ENCODE data around the gene CHD6. TPM values are rescaled to one million over a fixed set of nuclear protein-coding genes. Genes with fewer than 3 reads are reported as not detected.

Gene CHD6
- total RNA-seq, 6 donors from 2014 or later: 25.4 to 62.9 (median 35.3) TPM

DNA sequence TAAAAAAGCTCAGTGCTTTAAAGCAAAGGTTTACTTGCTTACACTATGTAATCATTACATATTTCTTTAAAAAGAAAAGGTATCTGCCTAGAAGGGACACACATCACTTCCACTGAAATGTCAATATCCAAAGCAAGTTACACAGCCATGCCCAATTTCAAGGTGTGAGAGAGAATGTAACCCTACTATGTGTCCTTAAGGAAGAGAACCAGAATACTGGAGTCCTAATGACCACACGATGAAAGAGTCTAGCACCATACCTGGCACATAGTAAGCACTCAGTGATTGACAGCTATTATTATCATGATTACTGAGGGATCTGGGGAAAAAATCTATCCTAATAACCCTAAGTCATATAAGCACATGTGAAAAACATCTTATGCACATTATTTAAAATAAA lies 10.4 kb downstream of the CHD6 start:
- no peaks in the 10 kb centered on the region for H3K9me3 ChIP-seq
- ATAC-seq (ENCODE audit: low FRiP score in 2 of 2): no peak
- H3K27me3 ChIP-seq: no peaks in the 10 kb centered on the region
- H3K4me3 ChIP-seq: no peak overlapping the region
- TF ChIP-seq EP300 (IDR thresholded peaks at IDR 0.05): no peak
- TF ChIP-seq POLR2AphosphoS5 (IDR thresholded peaks at IDR 0.05): no peak
- no peak for TF ChIP-seq POLR2A (IDR thresholded peaks at IDR 0.05)
- TF ChIP-seq, protein P1, sequence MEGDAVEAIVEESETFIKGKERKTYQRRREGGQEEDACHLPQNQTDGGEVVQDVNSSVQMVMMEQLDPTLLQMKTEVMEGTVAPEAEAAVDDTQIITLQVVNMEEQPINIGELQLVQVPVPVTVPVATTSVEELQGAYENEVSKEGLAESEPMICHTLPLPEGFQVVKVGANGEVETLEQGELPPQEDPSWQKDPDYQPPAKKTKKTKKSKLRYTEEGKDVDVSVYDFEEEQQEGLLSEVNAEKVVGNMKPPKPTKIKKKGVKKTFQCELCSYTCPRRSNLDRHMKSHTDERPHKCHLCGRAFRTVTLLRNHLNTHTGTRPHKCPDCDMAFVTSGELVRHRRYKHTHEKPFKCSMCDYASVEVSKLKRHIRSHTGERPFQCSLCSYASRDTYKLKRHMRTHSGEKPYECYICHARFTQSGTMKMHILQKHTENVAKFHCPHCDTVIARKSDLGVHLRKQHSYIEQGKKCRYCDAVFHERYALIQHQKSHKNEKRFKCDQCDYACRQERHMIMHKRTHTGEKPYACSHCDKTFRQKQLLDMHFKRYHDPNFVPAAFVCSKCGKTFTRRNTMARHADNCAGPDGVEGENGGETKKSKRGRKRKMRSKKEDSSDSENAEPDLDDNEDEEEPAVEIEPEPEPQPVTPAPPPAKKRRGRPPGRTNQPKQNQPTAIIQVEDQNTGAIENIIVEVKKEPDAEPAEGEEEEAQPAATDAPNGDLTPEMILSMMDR (IDR thresholded peaks at IDR 0.05): no peak
- peaks cover 0 to 16% (median 6%) of the 10 kb centered on the region in 4 donors for H3K4me1 ChIP-seq
- H3K27ac ChIP-seq: no peak overlapping the region
- 91 to 94% methylated on average over 1 of the region's 1 CpG for WGBS, 2 donors
- H3K36me3 ChIP-seq: no peaks in the 10 kb centered on the region
- no peak for DNase-seq

- no peaks in the 10 kb centered on the region for H3K36me3 ChIP-seq
- ATAC-seq (ENCODE audit: low FRiP score in 2 of 2) (no peak), DNase-seq (no peak)
- no peak overlapping the region for H3K27ac ChIP-seq
- H3K4me3 ChIP-seq: no peak overlapping the region
- peaks cover 16 to 27% (median 25%) of the 10 kb centered on the region in 4 donors for H3K9me3 ChIP-seq
- 78 to 86% methylated on average over 1 of the region's 1 CpG for WGBS, 2 donors
- H3K4me1 ChIP-seq: peaks cover 0 to 10% (median 6%) of the 10 kb centered on the region in 4 donors
- no peak for TF ChIP-seq EP300 (IDR thresholded peaks at IDR 0.05)
- TF ChIP-seq, protein P1 (IDR thresholded peaks at IDR 0.05): no peak
- TF ChIP-seq POLR2A (IDR thresholded peaks at IDR 0.05): no peak
- no peaks in the 10 kb centered on the region for H3K27me3 ChIP-seq
These were observed 14.2 kb downstream of the CHD6 start for GRCh38 chr20:41604002-41604401.

- Histone ChIP-seq H3K4me1 (peaks cover 0 to 2% (median under 1%) of the 10 kb centered on the region in 4 donors), H3K27me3 (no peaks in the 10 kb centered on the region), H3K36me3 (no peaks in the 10 kb centered on the region), H3K9me3 (peaks cover 16 to 46% (median 33%) of the 10 kb centered on the region in 4 donors), H3K4me3 (no peak overlapping the region), H3K27ac (no peak overlapping the region)
- 89 to 91% methylated on average over 4 of the region's 4 CpGs for WGBS, 2 donors
- TF ChIP-seq, protein P1 (IDR thresholded peaks at IDR 0.05): no peak
- TF ChIP-seq POLR2AphosphoS5 (IDR thresholded peaks at IDR 0.05) (no peak), EP300 (IDR thresholded peaks at IDR 0.05) (no peak), POLR2A (IDR thresholded peaks at IDR 0.05) (no peak)
- ATAC-seq (ENCODE audit: low FRiP score in 2 of 2): no peak
- DNase-seq: no peak
These were observed 16.4 kb downstream of the CHD6 start for GRCh38 chr20:41601742-41602141.

DNA sequence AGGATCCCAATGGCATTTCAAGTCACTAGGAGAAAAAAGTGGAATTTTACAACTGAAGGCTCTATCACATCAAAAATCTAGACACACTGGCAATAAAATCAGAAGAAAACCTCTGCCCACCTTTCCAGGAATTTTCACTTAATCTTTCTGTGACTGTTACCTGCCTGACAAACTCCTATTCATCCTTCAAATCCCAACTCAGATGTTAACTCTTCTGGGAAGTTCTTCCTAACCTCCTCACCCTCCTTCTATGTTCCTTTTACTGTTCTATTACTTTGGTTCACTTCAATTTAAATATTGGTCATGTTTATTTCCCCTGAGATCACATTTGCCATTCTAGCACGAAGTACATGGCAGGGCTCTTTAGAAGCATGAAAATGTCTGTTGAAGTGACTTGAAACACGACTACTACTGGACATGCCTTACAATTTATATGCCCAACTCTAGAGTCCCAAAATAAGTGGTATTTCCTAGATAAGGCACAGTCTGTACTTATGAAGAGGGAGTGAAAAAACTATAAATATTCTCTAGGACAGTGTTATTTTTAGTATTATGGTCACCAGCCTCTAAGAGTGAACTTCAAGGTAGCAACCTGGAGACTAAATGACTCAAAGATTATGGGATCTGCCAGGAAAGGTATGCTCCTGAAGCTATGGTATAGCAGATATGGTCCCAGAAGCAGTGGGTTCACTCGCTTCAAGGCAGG lies 17.1 kb downstream of the CHD6 start:
- ATAC-seq (ENCODE audit: low FRiP score in 2 of 2): no peak
- Histone ChIP-seq H3K9me3 (peaks cover 16 to 46% (median 34%) of the 10 kb centered on the region in 4 donors), H3K36me3 (no peaks in the 10 kb centered on the region), H3K27ac (no peak overlapping the region), H3K4me1 (peaks cover 0 to 2% (median 0%) of the 10 kb centered on the region in 4 donors), H3K4me3 (no peak overlapping the region), H3K27me3 (no peaks in the 10 kb centered on the region)
- WGBS, 2 donors: 90 to 95% methylated on average over 3 of the region's 3 CpGs
- TF ChIP-seq POLR2A (IDR thresholded peaks at IDR 0.05) (no peak), EP300 (IDR thresholded peaks at IDR 0.05) (no peak), POLR2AphosphoS5 (IDR thresholded peaks at IDR 0.05) (no peak)
- TF ChIP-seq, protein P1 (IDR thresholded peaks at IDR 0.05): no peak
- DNase-seq: no peak

DNA sequence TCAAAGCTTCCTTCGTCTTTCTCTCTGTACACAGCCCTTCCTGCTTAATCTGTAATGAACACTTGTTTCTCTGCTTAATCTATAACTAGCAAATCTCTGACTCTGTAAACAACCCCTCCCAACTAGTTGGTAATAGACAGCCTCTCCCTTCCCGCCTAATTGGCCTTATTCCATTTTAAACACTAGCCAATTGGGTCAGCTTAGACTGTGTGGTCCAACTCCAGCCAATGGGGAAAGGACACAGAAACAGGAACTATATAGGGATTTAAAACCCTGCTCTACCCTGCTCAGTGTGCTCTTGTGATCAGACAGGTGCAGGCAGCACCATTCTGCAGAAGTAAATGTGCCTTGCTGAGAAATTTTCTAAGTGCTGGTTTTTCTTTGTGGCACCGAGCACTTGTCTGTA lies 18.5 kb downstream of the CHD6 start:
- ATAC-seq (ENCODE audit: low FRiP score in 2 of 2): no peak
- H3K9me3 ChIP-seq: peaks cover 16 to 60% (median 42%) of the 10 kb centered on the region in 4 donors

More for the DNA sequence above, 18.5 kb downstream of the CHD6 start:
- no peaks in the 10 kb centered on the region for H3K27me3 ChIP-seq
- H3K36me3 ChIP-seq: no peaks in the 10 kb centered on the region
- H3K4me3 ChIP-seq: no peak overlapping the region
- no peak overlapping the region for H3K27ac ChIP-seq
- no peaks in the 10 kb centered on the region for H3K4me1 ChIP-seq
- no peak for DNase-seq
- 60 to 64% methylated on average over 3 of the region's 3 CpGs for WGBS, 2 donors
- TF ChIP-seq EP300 (IDR thresholded peaks at IDR 0.05) (no peak), POLR2A (IDR thresholded peaks at IDR 0.05) (no peak), POLR2AphosphoS5 (IDR thresholded peaks at IDR 0.05) (no peak)
- TF ChIP-seq, protein P1 (IDR thresholded peaks at IDR 0.05): no peak

Measured in upper lobe of left lung (tissue), 6 donors.